HepG2 (cell line): Measurements from ENCODE around the gene NPB. TPM values are rescaled to one million over a fixed set of nuclear protein-coding genes. Genes with fewer than 3 reads are reported as not detected.

Source experiments
- ATAC-seq: fragments of 200-7000 bp; cut with Tn5 transposase; 3 replicates; pipeline ENCODE4 v1.9.1; 2020; ENCODE audit warnings: mild to moderate bottlenecking, moderate library complexity
- BruUV-seq: library from RNA; stranded (reverse); fragments of 400-500 nt; replicated peaks from 2 replicates; lab custom pipeline; 2021; lab: Mats Ljungman, UMichigan
- CTCF ChIA-PET: fragments of 300-600 bp; formaldehyde crosslinking; extraction: SDS; loops from one replicate; lab custom pipeline; 2021; ENCODE audit warnings: low total read pairs, inconsistent platforms, low intra/inter-chr PET ratio; lab: Yijun Ruan, JAX
- POLR2A ChIA-PET: fragments of 350-600 bp; sonication (Branson Sonifier 250); formaldehyde crosslinking; loops from one replicate; lab custom pipeline; 2020; ENCODE audit warnings: antibody characterized with exemption, inconsistent platforms; lab: Yijun Ruan, JAX
- DNase-seq: peaks from one replicate; pipeline ENCODE4 v3.0.0-alpha.2; 2015; ENCODE audit warnings: low spot score
- FAIRE-seq: peaks from 3 replicates; lab custom pipeline; 2011; peaks lifted over from hg19 to GRCh38; lab: Jason Lieb, UNC
- H2AFZ ChIP-seq: one replicate; pipeline ENCODE4 v1.6.1; 2011; ENCODE audit warnings: low read length, inconsistent platforms
- H3K27ac ChIP-seq: fragments of 300-600 bp; 3 replicates; pipeline ENCODE4 v1.8.0; 2011; ENCODE audit warnings: mixed run types, mild to moderate bottlenecking, mixed read lengths, low read length, inconsistent platforms; ENCODE audit not compliant: insufficient read depth; ENCODE audit errors: extremely low read length
- H3K27me3 ChIP-seq, 2 experiments: fragments of 200-600 bp in 1 of 2; 2 replicates in 1 of 2; 3 replicates in 1 of 2; pipeline versions ENCODE4 v1.6.0 to v1.8.0; 2011; ENCODE audit warnings: low read length in 2 of 2, mild to moderate bottlenecking in 2 of 2, moderate library complexity in 2 of 2, inconsistent platforms in 1 of 2; ENCODE audit not compliant: insufficient read depth in 2 of 2, control insufficient read depth in 1 of 2
- H3K36me3 ChIP-seq, 2 experiments: fragments of 200-600 bp in 1 of 2; replicated peaks in 1 of 2; 2 replicates in 1 of 2; 3 replicates in 1 of 2; pipeline versions ENCODE4 v1.5.1 to v1.8.0; 2011; ENCODE audit warnings: low read length in 2 of 2, inconsistent platforms in 1 of 2; ENCODE audit not compliant: insufficient read depth in 2 of 2, control insufficient read depth in 1 of 2
- H3K4me1 ChIP-seq: 2 replicates; pipeline ENCODE4 v1.5.1; 2012; ENCODE audit warnings: low read length, inconsistent platforms; ENCODE audit not compliant: insufficient read depth
- H3K4me2 ChIP-seq: 2 replicates; pipeline ENCODE4 v1.6.0; 2011; ENCODE audit warnings: low read depth, low read length, inconsistent platforms
- H3K4me3 ChIP-seq, 3 experiments: fragments of 200-600 bp in 1 of 3; sonication (generic), shearing (Covaris generic) in 1 of 3; replicated peaks in 1 of 3; 2 replicates each; pipeline ENCODE4 v1.5.1; 2011 to 2016; ENCODE audit warnings: low read length in 3 of 3, inconsistent platforms in 2 of 3, low read depth in 2 of 3, mild to moderate bottlenecking in 2 of 3, control low read depth in 1 of 3, mixed read lengths in 1 of 3; ENCODE audit not compliant: insufficient read depth in 1 of 3
- H3K79me2 ChIP-seq: one replicate; pipeline ENCODE4 v1.6.1; 2011; ENCODE audit warnings: low read length, inconsistent platforms; ENCODE audit not compliant: insufficient read depth
- H3K9ac ChIP-seq: 2 replicates; pipeline ENCODE4 v1.6.0; 2011; ENCODE audit warnings: mild to moderate bottlenecking, low read depth, low read length, inconsistent platforms; ENCODE audit not compliant: insufficient read depth
- H3K9me3 ChIP-seq: 2 replicates; pipeline ENCODE4 v1.5.1; 2012; ENCODE audit warnings: mild to moderate bottlenecking, low read length
- H4K20me1 ChIP-seq: 2 replicates; pipeline ENCODE4 v1.6.0; 2011; ENCODE audit warnings: inconsistent platforms, mild to moderate bottlenecking, low read length, moderate library complexity; ENCODE audit not compliant: insufficient read depth
- ATF6 ChIP-seq: sonication (generic); formaldehyde crosslinking; conservative IDR thresholded peaks from 2 replicates; pipeline ENCODE4 v1.4.0; 2020; ENCODE audit warnings: missing genetic modification reagents
- ATF7-NPFF ChIP-seq: sonication (generic); formaldehyde crosslinking; IDR thresholded peaks from 2 replicates; pipeline ENCODE4 v1.8.1; 2023; ENCODE audit warnings: mild to moderate bottlenecking, low read depth, missing genetic modification reagents, moderate library complexity
- GLI4 ChIP-seq: sonication (generic); formaldehyde crosslinking; IDR thresholded peaks from 2 replicates; pipeline ENCODE4 v1.5.1; 2020; ENCODE audit warnings: missing genetic modification reagents, mild to moderate bottlenecking, moderate library complexity, borderline replicate concordance
- HES4 ChIP-seq: sonication (generic); formaldehyde crosslinking; IDR thresholded peaks from 2 replicates; pipeline ENCODE4 v1.9.0; 2021; ENCODE audit warnings: mild to moderate bottlenecking, missing genetic modification reagents, borderline replicate concordance
- HNRNPL ChIP-seq: fragments of 200-400 bp; formaldehyde crosslinking; IDR thresholded peaks from 2 replicates; pipeline ENCODE4 v1.6.1; 2017; ENCODE audit warnings: mild to moderate bottlenecking, low read depth, low read length
- SATB2 ChIP-seq: sonication (generic); formaldehyde crosslinking; IDR thresholded peaks from 2 replicates; pipeline ENCODE4 v1.5.0; 2020; ENCODE audit warnings: missing genetic modification reagents
- TMF1 ChIP-seq: sonication (generic); formaldehyde crosslinking; IDR thresholded peaks from 2 replicates; pipeline ENCODE4 v1.8.1; 2022; ENCODE audit warnings: low read depth, missing genetic modification reagents
- ZBTB37 ChIP-seq: sonication (generic); formaldehyde crosslinking; IDR thresholded peaks from 2 replicates; pipeline ENCODE4 v1.4.0; 2020; ENCODE audit warnings: mild to moderate bottlenecking, missing genetic modification reagents
- ZC3H13 ChIP-seq: sonication (generic); formaldehyde crosslinking; IDR thresholded peaks from 2 replicates; pipeline ENCODE4 v1.8.1; 2023; ENCODE audit warnings: mild to moderate bottlenecking, missing genetic modification reagents, moderate library complexity
- ZFP36 ChIP-seq: fragments of 150-350 bp; IDR thresholded peaks from 2 replicates; pipeline ENCODE4 v1.6.1; 2018; ENCODE audit warnings: borderline replicate concordance, low read length, low read depth; ENCODE audit not compliant: partially characterized antibody
- ZFP41 ChIP-seq: sonication (generic); formaldehyde crosslinking; IDR thresholded peaks from 2 replicates; pipeline ENCODE4 v1.4.0; 2020; ENCODE audit warnings: mild to moderate bottlenecking, missing genetic modification reagents, borderline replicate concordance
- ZNF17 ChIP-seq: sonication (generic); formaldehyde crosslinking; IDR thresholded peaks from 2 replicates; pipeline ENCODE4 v1.5.0; 2020; ENCODE audit warnings: mild to moderate bottlenecking, missing genetic modification reagents
- ZNF343 ChIP-seq: sonication (generic); formaldehyde crosslinking; IDR thresholded peaks from 2 replicates; pipeline ENCODE4 v1.4.0; 2020; ENCODE audit warnings: mild to moderate bottlenecking, missing genetic modification reagents
- ZNF432 ChIP-seq: sonication (generic); formaldehyde crosslinking; IDR thresholded peaks from 2 replicates; pipeline ENCODE4 v1.5.0; 2020; ENCODE audit warnings: missing genetic modification reagents, mild to moderate bottlenecking, borderline replicate concordance
- ZNF687 ChIP-seq: sonication (generic); formaldehyde crosslinking; IDR thresholded peaks from 2 replicates; pipeline ENCODE4 v1.5.1; 2020; ENCODE audit warnings: mild to moderate bottlenecking, missing genetic modification reagents, moderate library complexity
- ZNF83 ChIP-seq: sonication (generic); formaldehyde crosslinking; IDR thresholded peaks from 2 replicates; pipeline ENCODE4 v1.4.0; 2020; ENCODE audit warnings: missing genetic modification reagents, mild to moderate bottlenecking, borderline replicate concordance
- WGBS: methylation state at CpG from one replicate; pipeline ENCODE4 v1.1.6; 2017; ENCODE audit warnings: low lambda C conversion rate; 5-methylcytosine and 5-hydroxymethylcytosine counted together
- in situ Hi-C: cut with HindIII; loops from 2 replicates; pipeline ENCODE4 v1.10.0; 2017; ENCODE audit warnings: low pct_unique_long_range_greater_than_20kb; ENCODE audit not compliant: extremely low pct_ligation_motif_present
- intact Hi-C: fragments of 100-400 bp; cut with micrococcal nuclease; formaldehyde crosslinking; loops from one replicate; pipeline ENCODE4 v1.10.0; 2022; ENCODE audit not compliant: unreplicated experiment
- polyA plus RNA-seq, 8 experiments: library from polyadenylated mRNA; depleted of rRNA in 3 of 8; stranded (reverse) in 7 of 8; unstranded in 1 of 8; fragments of >200 nt; fragmentation: Illumina TruSeq in 4 of 8; extraction: Trizol in 4 of 8; gene quantifications; 2 replicates each; pipeline versions ENCODE4 v1.2.1 to v1.2.3, GENCODE V29; 2011 to 2016; ENCODE audit warnings: low read depth in 4 of 8, missing spikeins in 1 of 8, mixed read lengths in 1 of 8; ENCODE audit not compliant: insufficient read depth in 1 of 8
- total RNA-seq, 5 experiments: library from RNA; depleted of rRNA; stranded (reverse); fragments of >200 nt; fragmentation: Illumina TruSeq; extraction: Trizol; gene quantifications; 2 replicates each; pipeline ENCODE4 v1.2.3, GENCODE V29; 2016; ENCODE audit warnings: low read depth in 1 of 5

Gene NPB
- total and polyA plus RNA-seq, 2 of the 13 experiments (the other 11 are each of a cell fraction or from before 2014, with no cell fraction given): 0.11 to 0.93 TPM

GRCh38 chr17:81910840-81911276 is 8.8 kb downstream of the NPB start:
- CTCF ChIA-PET: no interaction called here
- TSS peak; percentile 94 for BruUV-seq
- Histone ChIP-seq H3K79me2 (peaks cover 36% of the 10 kb centered on the region), H3K9me3 (no peaks in the 10 kb centered on the region), H3K9ac (peak overlapping the region; percentile 99), H3K27me3 (no peaks in the 10 kb centered on the region; a peak in 1 of 5 replicates), H2AFZ (no peak overlapping the region), H3K4me1 (peaks cover 41% of the 10 kb centered on the region), H4K20me1 (peaks cover 9% of the 10 kb centered on the region; the same call in 1 of the 2 replicates), H3K36me3 (peaks cover 60 to 77% of the 10 kb centered on the region in 2 experiments), H3K4me3 (peak overlapping the region; percentile 68 to 99 (median 97)), H3K4me2 (peak overlapping the region; percentile 99), H3K27ac (peak overlapping the region; percentile 99)
- DNase-seq (no peak), ATAC-seq (no peak; the same call in 2 of the 3 replicates), FAIRE-seq (no peak)
- intact Hi-C loops: loop anchor here (2.0 to 5.0 kb wide), 2 partner anchors 16 to 39 kb away; partner anchors contain the start of genes ARHGDIA and MAFG
- in situ Hi-C loops: no loop called here
- 3% methylated on average over 15 of the region's 55 CpGs for WGBS
- POLR2A ChIA-PET: interaction anchor here (0.6 to 3.5 kb wide), 10 partner anchors 10 to 197 kb away, joined by 3 to 52 read pairs (median 6); partner anchors contain the start of genes ARHGDIA, CENPX, LRRC45 and MAFG
- TF ChIP-seq SATB2 (CRISPR knock-in tag) (peak; percentile 19), ATF7-NPFF (CRISPR knock-in tag) (peak; percentile 28; the same call in 1 of the 2 replicates), ZNF83 (0 out of 2 replicates have a peak, but pooled peaks have one; percentile 33), ZFP41 (CRISPR knock-in tag) (no peak), ZNF17 (CRISPR knock-in tag) (no peak), ZC3H13 (CRISPR knock-in tag) (no peak), HES4 (CRISPR knock-in tag) (peak; percentile 75; the same call in 1 of the 2 replicates), ZNF432 (CRISPR knock-in tag) (no peak), ZNF343 (peak; percentile 50; the same call in 1 of the 2 replicates), GLI4 (CRISPR knock-in tag) (peak; percentile 72; the same call in 1 of the 2 replicates), HNRNPL (no peak), ATF6 (CRISPR knock-in tag) (0 out of 2 replicates have a peak, but pooled peaks have one; percentile 76), ZBTB37 (CRISPR knock-in tag) (0 out of 2 replicates have a peak, but pooled peaks have one; percentile 4), ZFP36 (no peak), TMF1 (CRISPR knock-in tag) (peak; percentile 36; the same call in 1 of the 2 replicates), ZNF687 (CRISPR knock-in tag) (peak; percentile 27; the same call in 1 of the 2 replicates)
